ENCODE measurements around the gene GLT8D2.

GLT8D2 gene

DNA sequence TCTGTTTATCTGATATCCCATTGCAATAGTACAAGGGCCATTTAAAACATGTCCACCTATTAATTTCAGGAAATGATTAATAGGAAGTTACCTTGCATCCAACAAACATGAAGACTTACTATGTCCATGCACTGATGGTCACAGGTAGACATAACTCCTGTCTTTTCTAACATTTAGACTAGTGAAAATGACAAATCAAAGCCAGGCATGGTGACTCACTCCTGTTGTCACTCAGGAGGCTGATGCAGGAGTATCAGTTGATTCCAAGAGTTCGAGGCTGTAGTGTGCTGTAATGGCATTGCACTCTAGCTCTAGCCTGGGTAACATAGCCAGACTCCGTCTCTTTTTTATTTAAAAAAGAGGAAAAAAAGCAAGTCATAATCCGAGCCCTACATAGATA lies 105.0 kb downstream of the GLT8D2 start:
- DNase-seq, result no peak
